Measurements from ENCODE around the gene SDHAF1. TPM values are rescaled to one million over a fixed set of nuclear protein-coding genes. Genes with fewer than 3 reads are reported as not detected.

Gene SDHAF1
- total and polyA plus RNA-seq, 3 donors from 2014 or later: 13.0 to 55.0 (median 40.6) TPM

DNA sequence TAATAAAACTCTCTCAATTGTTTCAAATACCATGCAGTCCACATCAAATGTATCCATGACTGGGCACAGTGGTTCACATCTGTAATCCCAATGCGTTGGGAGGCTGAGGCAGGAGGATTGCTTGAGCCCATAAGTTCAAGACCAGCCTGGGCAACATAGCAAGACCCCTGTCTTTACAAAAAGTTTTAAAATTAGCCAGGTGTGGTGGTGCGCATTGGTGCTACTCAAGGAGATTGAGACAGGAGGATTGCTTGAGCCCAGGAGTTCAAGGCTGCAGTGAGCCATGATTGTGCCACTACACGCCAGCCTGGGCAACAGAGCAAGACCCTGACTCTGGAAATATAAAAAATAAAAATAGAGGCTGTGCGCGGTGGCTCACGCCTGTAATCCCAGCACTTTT lies 32.7 kb downstream of the SDHAF1 start:
- no peak overlapping the region for H3K27ac ChIP-seq
- intact Hi-C loops (cut with DNase I; ENCODE audit: low total_unique reads): no loop called here
- H3K36me3 ChIP-seq (ENCODE audit: low read depth, missing control alignments): no peaks in the 10 kb centered on the region
- TF ChIP-seq, protein P1, sequence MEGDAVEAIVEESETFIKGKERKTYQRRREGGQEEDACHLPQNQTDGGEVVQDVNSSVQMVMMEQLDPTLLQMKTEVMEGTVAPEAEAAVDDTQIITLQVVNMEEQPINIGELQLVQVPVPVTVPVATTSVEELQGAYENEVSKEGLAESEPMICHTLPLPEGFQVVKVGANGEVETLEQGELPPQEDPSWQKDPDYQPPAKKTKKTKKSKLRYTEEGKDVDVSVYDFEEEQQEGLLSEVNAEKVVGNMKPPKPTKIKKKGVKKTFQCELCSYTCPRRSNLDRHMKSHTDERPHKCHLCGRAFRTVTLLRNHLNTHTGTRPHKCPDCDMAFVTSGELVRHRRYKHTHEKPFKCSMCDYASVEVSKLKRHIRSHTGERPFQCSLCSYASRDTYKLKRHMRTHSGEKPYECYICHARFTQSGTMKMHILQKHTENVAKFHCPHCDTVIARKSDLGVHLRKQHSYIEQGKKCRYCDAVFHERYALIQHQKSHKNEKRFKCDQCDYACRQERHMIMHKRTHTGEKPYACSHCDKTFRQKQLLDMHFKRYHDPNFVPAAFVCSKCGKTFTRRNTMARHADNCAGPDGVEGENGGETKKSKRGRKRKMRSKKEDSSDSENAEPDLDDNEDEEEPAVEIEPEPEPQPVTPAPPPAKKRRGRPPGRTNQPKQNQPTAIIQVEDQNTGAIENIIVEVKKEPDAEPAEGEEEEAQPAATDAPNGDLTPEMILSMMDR (IDR thresholded peaks at IDR 0.05): no peak
- TF ChIP-seq POLR2A (IDR thresholded peaks at IDR 0.05): no peak
- H3K27me3 ChIP-seq: no peaks in the 10 kb centered on the region
- peaks cover 4% of the 10 kb centered on the region for H3K4me1 ChIP-seq
- H3K9me3 ChIP-seq: no peaks in the 10 kb centered on the region
- H3K4me3 ChIP-seq: no peak overlapping the region
- WGBS, 2 donors: 87 to 93% methylated on average over 6 of the region's 6 CpGs
- no peak for DNase-seq

GRCh38 chr19:36028313-36029041 lies 33.5 kb downstream of the SDHAF1 start:
- Histone ChIP-seq H3K4me1 (peaks cover 4% of the 10 kb centered on the region), H3K36me3 (ENCODE audit: low read depth, missing control alignments) (no peaks in the 10 kb centered on the region), H3K9me3 (no peaks in the 10 kb centered on the region), H3K27me3 (no peaks in the 10 kb centered on the region), H3K4me3 (no peak overlapping the region), H3K27ac (no peak overlapping the region)
- DNase-seq: no peak
- TF ChIP-seq, protein P1 (IDR thresholded peaks at IDR 0.05): no peak
- TF ChIP-seq POLR2A (IDR thresholded peaks at IDR 0.05): no peak
- intact Hi-C loops (cut with DNase I; ENCODE audit: low total_unique reads): no loop called here
- WGBS, 2 donors: 66 to 71% methylated on average over 10 of the region's 10 CpGs

DNA sequence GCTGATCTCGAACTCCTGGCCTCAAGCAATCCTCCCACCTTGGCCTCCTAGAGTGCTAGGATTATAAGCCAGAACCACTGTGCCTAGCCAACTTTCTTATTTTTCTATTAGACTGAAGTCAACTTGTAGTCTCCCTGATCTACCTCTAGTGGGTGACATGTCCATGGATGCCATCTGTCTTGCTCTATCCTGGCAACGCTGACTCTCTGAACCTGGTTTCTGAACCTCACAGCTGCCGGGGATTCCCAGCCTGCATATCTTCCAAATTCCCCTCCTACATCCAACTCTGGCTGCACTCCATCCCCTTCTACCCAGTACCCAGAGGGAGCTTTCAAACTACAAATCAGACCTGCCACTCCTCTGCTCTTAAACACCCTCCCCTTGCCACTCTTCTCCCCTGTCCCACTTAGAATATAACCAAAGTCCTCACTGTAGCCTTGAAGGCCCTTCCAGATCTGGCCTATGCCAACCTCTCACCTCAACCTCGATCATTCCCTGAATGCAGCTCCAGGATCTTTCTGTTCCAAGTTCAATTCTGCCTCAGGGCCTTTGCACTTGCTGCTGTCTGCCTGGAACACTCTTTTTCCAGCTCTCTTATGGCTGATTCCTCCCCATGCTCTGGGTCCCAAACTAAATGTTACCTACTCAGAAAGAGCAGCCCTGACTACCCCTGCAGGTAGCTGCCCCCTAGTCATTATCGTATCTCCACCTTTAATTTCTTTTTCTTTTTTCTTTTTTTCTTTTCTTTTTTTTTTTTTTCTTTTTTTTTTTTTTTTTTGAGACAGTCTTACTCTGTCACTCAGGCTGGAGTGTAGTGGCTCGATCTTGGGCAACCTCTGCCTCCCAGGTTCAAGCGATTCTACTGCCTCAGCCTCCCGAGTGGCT lies 35.5 kb downstream of the SDHAF1 start:
- no peaks in the 10 kb centered on the region for H3K36me3 ChIP-seq (ENCODE audit: low read depth, missing control alignments)
- H3K27me3 ChIP-seq: no peaks in the 10 kb centered on the region
- 79 to 80% methylated on average over 8 of the region's 8 CpGs for WGBS, 2 donors
- no peak overlapping the region for H3K4me3 ChIP-seq
- intact Hi-C loops (cut with DNase I; ENCODE audit: low total_unique reads): no loop called here
- no peak for TF ChIP-seq POLR2A (IDR thresholded peaks at IDR 0.05)
- TF ChIP-seq, protein P1 (IDR thresholded peaks at IDR 0.05): no peak
- no peak for DNase-seq
- no peaks in the 10 kb centered on the region for H3K9me3 ChIP-seq
- no peak overlapping the region for H3K27ac ChIP-seq
- H3K4me1 ChIP-seq: peaks cover 4% of the 10 kb centered on the region

GRCh38 chr19:36031308-36031707 lies 36.3 kb downstream of the SDHAF1 start:
- no peak overlapping the region for H3K4me3 ChIP-seq
- no peak overlapping the region for H3K27ac ChIP-seq
- H3K4me1 ChIP-seq: peaks cover 4% of the 10 kb centered on the region
- no peaks in the 10 kb centered on the region for H3K27me3 ChIP-seq
- TF ChIP-seq, protein P1 (IDR thresholded peaks at IDR 0.05): no peak
- no peak for TF ChIP-seq POLR2A (IDR thresholded peaks at IDR 0.05)
- no peak for DNase-seq
- intact Hi-C loops (cut with DNase I; ENCODE audit: low total_unique reads): no loop called here
- 66 to 81% methylated on average over 6 of the region's 6 CpGs for WGBS, 2 donors
- H3K36me3 ChIP-seq (ENCODE audit: low read depth, missing control alignments): no peaks in the 10 kb centered on the region
- H3K9me3 ChIP-seq: no peaks in the 10 kb centered on the region
